ENCODE measurements around the gene RNF157.

GRCh38 chr17:76198702-76199101, 41.6 kb downstream of the RNF157 start:
- TF ChIP-seq, protein P1, sequence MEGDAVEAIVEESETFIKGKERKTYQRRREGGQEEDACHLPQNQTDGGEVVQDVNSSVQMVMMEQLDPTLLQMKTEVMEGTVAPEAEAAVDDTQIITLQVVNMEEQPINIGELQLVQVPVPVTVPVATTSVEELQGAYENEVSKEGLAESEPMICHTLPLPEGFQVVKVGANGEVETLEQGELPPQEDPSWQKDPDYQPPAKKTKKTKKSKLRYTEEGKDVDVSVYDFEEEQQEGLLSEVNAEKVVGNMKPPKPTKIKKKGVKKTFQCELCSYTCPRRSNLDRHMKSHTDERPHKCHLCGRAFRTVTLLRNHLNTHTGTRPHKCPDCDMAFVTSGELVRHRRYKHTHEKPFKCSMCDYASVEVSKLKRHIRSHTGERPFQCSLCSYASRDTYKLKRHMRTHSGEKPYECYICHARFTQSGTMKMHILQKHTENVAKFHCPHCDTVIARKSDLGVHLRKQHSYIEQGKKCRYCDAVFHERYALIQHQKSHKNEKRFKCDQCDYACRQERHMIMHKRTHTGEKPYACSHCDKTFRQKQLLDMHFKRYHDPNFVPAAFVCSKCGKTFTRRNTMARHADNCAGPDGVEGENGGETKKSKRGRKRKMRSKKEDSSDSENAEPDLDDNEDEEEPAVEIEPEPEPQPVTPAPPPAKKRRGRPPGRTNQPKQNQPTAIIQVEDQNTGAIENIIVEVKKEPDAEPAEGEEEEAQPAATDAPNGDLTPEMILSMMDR (IDR thresholded peaks at IDR 0.05): no peak
- no peak for TF ChIP-seq POLR2A (IDR thresholded peaks at IDR 0.05)

Data from heart left ventricle (tissue), 13 donors.